Measurements from ENCODE around the gene CREBBP.
"Not testable (repeated sequence)": the region's sequence is repeated elsewhere in the genome, so short reads cannot be mapped to it uniquely, and the experiment has no call there.

CREBBP gene

DNA sequence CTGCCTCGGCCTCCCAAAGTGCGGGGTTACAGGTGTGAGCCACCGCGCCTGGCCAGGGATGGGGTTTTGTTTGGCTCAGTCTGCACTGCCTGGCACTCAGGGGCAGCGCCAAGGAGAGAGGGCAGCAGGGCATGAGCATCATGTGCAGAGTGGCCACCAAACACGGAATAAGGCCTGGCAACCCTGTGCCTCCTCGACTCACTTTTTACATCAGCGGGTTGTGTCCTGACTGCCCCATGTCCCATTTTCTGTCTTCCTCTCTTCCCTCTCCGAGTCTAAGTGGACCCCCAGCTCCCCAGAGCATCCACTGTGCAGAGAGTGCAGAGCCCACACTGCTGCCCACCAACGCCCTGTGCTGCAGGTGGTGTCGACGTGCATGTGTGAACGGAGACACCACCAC lies 145.0 kb downstream of the CREBBP start:
- DNase-seq (ENCODE audit: low read depth), result no peak

- no peak for DNase-seq (ENCODE audit: low read depth)
Measured at GRCh38 chr16:3734758-3735221, 145.7 kb downstream of the CREBBP start.

- DNase-seq (ENCODE audit: low read depth), result no peak
Measured at GRCh38 chr16:3734084-3734757, 146.3 kb downstream of the CREBBP start.

- no peak for DNase-seq (ENCODE audit: low read depth)
Measured at GRCh38 chr16:3732171-3732570, 148.3 kb downstream of the CREBBP start.

DNA sequence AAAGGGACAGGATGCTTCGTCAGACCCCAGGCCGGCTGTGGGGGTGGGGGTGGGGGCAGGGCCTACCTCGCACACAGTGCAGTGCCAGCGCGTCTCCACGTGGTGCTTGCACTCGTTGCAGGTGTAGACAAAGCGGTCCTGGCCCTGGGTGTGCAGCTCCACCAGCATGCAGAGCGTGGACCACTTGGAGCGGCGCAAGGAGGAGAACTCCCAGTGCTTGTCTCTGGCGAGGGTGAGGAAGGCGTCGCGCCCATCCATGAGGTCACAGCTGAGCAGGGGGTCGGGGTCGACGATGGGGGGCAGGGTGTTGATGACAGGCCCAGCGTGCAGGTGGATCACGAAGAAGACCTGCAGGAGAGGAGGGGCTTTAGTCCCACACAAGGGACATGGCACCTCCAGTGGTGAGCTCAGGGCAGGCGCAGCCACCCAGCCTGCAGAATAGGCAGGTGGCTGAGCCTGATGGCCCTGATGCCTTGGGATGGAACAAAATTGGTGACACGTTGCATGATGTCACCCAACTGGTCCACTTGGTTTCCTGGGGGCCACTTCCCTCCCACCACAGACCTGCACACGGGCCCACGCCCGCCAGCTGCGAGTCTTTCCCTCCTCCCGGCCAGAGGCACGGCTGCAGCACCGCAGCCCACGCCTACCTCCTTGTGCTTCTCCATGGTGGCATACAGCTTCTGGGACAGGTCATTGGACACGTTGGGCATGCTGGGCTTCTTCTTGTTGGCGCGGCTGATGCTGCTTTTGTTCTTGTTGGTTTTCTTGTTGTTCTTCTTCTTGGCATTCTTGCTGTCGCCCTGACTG lies 149.2 kb downstream of the CREBBP start:
- no peak for DNase-seq (ENCODE audit: low read depth)

GRCh38 chr16:3730161-3731125 lies 150.1 kb downstream of the CREBBP start:
- DNase-seq (ENCODE audit: low read depth), result no peak

- no peak for DNase-seq (ENCODE audit: low read depth)
Measured at GRCh38 chr16:3729161-3730112, 151.1 kb downstream of the CREBBP start.

- no peak for DNase-seq (ENCODE audit: low read depth)
Measured at GRCh38 chr16:3728424-3729160, 151.9 kb downstream of the CREBBP start.

GRCh38 chr16:3727806-3728381 lies 152.6 kb downstream of the CREBBP start:
- no peak for DNase-seq (ENCODE audit: low read depth)

DNA sequence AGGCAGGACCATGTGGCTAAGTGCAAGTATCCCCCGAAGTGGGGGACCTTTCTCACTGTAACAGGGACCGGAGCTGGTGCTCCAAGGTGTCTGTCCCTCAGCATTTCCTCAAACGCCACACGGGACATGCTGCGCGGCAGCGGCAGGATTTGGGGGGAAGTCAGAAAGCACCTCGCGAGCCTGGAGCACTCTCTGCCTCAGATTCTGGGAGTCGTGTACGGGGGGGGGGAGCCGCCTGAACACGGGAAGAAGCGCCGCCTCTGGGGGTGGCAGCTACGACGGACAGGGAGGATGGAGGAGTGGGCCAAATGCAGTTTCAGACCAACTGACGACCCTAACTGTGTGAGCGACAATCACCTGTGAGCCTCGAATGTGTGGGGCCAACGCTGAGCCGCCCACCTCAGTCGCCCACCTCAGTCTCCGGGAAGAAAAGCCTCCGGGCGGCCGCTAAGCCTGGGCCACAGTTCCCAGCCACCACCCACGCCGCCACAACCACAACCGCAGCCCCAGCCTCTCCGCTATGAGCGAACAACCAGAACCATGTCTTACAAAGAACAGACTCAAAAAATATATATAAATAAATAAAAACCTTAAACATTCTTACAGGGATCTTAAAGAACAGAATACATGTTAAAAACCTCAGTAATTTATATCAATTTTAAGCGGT lies 154.4 kb downstream of the CREBBP start:
- DNase-seq (ENCODE audit: low read depth), result no peak

DNA sequence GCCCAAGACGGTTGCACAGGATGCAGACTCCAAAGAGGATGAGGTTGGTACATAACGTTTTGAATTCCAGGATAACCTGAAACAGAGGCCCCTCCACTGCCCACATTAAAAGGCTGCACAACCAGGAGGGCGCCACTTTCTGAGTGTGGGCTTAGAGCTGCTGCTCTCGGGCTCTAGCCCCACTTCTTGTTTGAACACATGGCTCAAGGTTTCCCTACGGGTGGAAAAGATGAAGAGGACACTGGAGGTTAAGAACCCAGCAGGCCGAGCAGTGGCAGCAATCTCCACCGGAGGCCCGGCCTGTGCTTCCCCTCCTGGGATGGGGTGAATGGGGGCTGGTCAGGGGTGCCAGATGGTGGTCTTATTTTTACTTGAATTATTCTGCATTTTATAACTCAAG lies 155.2 kb downstream of the CREBBP start:
- no peak for DNase-seq (ENCODE audit: low read depth)

DNA sequence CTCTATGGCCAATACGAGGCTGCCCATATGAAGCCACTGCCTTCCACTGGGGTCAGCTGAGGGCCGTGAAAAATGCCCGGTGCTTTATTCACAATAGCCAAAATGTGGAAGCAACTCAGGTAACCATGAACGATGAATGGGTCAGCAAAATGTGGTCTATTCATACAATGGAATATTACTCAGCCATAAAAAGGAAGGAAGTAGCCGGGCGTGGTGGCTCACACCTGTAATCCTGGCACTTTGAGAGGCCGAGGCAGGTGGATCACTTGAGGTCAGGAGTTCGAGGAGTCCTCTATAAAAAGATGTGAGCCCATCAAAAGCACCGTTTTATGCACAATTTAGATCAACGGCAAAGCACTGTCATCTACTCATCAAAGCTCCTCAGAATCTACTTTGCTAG lies 158.0 kb downstream of the CREBBP start:
- DNase-seq (ENCODE audit: low read depth), result no peak

GRCh38 chr16:3720418-3720817 lies 160.1 kb downstream of the CREBBP start:
- DNase-seq (ENCODE audit: low read depth), result no peak

GRCh38 chr16:3718628-3719027 lies 161.9 kb downstream of the CREBBP start:
- DNase-seq (ENCODE audit: low read depth), result no peak

DNA sequence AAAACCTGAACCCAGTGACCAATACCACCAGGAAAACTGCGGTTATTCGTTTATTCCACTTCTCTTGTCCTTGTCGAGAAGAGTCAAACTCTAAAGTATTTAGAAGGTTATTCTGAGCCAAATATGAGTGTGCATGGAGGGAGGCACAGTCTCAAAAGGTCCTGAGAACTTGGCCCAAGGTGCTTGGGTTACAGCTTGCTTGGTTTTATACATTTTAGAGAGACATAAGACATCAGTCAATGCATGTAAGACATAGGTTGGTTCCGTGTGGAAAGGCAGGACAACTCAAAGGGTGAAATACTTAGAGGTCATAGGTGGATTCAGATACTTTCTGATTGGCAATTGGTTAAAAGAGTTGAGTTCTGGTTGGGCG lies 162.5 kb downstream of the CREBBP start:
- DNase-seq (ENCODE audit: low read depth), result no peak

DNA sequence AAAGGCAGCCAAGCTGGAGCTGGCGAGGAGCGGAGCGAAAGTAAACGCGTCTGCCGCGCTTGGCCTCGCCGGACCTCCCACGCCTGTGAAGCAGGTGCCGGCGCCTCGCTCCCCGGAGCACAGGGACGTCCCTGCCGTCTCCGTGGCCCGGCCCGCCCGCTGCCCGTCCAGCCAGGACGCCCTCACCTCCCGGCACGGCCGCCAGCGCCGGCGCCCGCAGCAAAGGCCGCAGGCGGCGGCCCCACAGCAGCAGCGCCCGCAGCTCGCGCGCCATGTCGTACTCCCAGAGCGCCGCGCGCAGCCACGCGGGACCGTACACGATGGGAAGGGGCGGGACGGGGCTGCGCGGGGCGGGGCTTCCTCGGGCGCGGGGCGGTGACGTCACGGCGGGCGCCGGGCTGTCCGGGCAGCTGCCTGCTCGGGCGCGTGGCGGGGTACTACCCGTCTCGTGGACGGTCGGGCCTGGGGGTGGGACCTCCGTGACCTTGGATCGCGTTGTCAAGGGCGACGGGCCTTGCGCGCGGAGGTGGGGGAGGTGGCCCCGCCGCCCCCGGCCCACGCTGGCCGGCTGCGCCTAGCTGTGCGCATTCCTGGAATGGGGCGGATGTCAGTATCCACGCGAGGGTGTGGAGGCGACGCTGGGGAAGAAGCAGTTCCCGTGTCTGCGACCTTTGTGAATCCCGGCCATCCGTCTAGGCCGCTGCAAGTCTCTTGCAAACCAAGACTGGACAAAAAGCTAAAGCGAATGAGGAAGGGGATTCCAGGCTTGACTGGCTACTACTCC lies 163.1 kb downstream of the CREBBP start, which contains the start of gene TRAP1:
Gene TRAP1 (minus strand): TSS at position 290 of the 784 bp plus-strand sequence. CDS start 16 bp downstream, at position 274.
- peak; percentile 88 for DNase-seq (ENCODE audit: low read depth)

DNA sequence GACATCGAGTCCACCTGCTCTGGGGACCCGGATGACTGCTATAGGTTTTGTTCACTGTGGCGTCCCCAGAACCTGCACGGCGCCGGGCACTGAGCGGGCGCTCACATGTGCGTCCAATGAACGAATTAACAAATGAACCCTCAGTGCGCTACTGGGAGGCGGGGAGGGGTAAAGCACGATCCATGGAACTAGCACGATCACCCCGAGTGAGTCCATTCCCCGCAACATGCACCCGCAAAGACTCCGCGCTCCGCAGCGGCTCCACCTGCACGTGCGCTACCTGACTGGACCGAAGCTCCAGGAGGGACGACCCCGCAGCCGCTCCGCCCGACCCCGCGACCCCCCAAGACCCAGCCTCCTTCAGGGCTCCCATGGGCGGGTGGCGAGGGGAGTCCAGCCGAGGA lies 163.7 kb downstream of the CREBBP start:
- DNase-seq (ENCODE audit: low read depth), result no peak

GRCh38 chr16:3715430-3715829 lies 165.1 kb downstream of the CREBBP start:
- no peak for DNase-seq (ENCODE audit: low read depth)

- DNase-seq (ENCODE audit: low read depth), result not testable (repeated sequence)
Measured at GRCh38 chr16:3714378-3714777, 166.1 kb downstream of the CREBBP start.
